HT1080 (cell line): ENCODE results near the gene BRD3. TPM values are rescaled to one million over a fixed set of nuclear protein-coding genes. Genes with fewer than 3 reads are reported as not detected.

Source experiments
- DNase-seq: peaks from one replicate; pipeline ENCODE4 v3.0.0-alpha.2; 2015; ENCODE audit warnings: low read depth
- total RNA-seq: library from RNA; depleted of rRNA; stranded (reverse); fragments of >200 nt; shearing (Covaris generic); gene quantifications from 2 replicates; pipeline ENCODE4 v1.2.3, GENCODE V29; 2014

Gene BRD3
- total RNA-seq, 1 experiment from 2014 or later = 10.1 TPM

DNA sequence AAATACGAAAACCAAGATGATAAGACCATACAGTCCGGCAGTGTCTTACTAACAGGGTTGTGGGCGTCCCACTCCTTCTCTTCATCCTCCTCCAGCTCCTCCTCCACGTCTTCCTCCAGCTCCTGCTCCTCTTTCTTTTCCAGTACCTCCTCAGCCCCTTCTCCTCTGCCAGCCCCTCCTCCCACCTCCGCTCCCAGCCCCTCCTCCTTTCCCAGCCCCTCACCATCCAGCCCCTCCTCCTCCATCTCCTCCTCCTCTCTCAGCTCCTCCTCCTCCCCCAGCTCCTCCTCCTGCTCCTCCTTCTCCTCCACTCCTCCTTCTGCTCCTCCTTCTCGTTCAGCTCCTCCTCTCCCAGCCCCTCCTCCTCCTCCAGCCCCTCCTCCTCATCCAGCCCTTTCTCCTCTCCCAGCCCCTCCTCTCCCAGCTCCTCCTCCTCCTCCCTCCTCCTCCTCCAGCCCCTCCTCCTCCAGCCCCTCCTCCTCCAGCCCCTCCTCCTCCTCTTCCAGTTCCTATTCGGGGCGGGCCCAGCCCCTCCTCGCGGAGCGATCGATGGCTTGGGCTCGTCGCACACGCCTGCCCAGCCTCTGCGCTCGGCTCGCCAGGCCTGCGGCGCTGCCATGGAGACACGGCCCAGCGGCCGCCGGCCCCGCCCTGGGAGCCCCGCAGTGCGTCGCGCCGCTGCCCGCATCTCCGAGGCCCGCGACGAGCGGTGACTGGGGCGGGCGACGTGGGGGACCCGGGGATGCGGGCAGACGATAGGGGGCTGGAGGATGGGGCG lies 42.8 kb downstream of the BRD3 start, which contains the start of gene BRD3OS:
TSS of gene BRD3OS (plus strand) at position 654 of the 778 bp plus-strand sequence. CDS start 1,267 bp downstream, outside the sequence.
- peak; percentile 95 for DNase-seq

DNA sequence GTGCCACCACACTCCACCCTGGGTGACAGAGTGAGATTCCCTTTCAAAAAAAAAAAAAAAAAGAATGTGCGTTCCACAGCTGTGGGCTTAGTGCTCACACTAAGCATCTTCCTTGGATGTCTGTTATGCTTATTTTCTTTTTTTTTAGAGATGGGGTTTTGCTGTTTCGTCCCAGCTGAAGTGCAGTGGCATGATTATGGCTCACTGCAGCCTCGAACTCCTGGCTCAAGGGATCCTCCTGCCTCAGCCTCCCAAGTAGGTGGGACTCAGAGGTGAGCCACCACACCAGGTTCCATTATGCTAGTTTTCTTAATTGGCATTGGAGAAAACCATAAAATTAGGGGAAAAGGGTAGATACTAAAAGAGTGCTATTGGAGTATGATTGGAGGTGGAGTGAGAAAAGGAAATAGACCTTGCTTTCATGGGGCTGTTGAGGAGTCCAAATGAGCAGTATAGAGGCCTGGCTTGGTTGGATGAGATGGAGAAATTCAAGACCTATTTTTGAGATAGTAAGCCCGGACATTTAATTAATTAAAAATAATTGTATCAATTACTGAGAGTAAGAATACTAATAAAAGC lies 43.5 kb downstream of the BRD3 start:
- no peak for DNase-seq

DNA sequence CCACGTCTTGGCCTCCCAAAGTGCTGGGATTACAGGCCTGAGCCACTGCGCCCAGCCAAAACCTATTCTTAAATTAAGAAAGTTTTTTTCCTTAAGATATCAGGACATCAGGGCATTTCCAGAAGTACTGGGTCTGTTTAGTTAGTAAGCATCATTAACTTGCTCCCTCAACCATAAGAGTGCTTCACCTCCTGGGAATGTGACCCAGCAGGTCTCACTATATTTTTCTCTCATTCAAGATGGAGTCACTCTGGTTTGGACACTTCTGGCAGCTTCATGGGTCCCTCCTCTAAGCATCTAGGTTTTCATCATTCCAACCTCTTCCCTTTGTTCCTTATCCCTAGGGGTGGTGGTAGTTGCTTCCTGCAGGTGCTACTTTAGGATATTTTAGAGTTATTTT lies 52.9 kb downstream of the BRD3 start:
- no peak for DNase-seq

DNA sequence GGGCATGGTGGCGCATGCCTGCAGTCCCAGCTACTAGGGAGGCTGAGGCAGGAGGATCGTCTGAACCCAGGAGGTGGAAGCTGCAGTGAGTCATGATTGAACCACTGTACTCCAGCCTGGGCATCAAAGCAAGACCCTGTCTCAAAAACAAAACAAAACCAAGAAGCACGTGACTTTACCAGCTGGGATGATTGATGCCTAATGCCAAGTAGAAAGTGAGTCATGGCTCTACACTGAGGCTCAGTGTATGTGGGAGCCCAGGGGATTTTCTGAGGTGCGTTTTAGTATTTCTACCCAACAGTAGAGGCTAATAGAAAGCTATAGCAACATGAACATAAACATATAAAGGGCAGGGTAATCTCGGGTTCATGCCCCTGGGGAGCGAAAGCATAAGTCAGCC lies 56.4 kb downstream of the BRD3 start:
- DNase-seq = peak; percentile 15

DNA sequence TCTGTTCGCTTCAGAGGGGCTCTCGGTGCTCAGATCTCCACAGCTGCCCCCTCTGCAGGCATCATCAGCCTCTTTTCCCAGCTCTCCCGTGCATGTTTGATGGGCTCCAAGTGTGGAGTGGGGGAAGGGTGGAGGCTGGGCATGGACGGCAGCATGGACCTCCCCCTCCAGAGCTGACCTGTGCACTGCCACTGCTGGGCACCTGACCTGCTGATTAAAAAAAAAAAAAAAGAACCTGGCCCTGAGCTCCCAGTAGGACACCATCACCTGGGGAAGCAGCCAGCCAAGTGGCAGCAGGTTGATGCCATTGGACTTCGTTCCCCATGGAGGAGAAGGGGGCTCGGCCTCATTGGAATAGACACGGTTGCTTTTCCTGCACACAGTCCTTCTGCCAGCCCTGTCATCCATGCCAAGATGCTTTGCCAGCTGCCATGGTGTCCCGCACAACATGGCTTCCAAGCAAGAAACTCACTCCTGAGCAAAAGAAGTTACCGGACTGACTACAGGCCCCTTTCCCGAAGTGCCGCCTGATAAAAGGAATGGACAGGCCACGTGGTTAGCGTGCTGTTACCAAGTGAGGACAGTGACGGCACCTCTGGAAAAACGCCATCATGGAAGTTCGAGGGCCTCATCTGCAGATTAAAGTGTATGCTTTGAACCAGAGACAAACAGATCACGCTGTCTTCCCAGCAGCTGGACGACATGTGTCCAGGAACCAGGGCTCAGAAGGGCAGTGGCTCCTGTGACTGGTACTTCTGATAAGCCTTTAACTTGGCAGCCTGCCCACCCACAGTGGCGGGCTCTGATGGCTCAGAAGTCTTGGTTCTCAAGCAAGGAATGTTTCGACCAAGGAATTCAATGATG lies 57.3 kb downstream of the BRD3 start:
- DNase-seq = no peak

DNA sequence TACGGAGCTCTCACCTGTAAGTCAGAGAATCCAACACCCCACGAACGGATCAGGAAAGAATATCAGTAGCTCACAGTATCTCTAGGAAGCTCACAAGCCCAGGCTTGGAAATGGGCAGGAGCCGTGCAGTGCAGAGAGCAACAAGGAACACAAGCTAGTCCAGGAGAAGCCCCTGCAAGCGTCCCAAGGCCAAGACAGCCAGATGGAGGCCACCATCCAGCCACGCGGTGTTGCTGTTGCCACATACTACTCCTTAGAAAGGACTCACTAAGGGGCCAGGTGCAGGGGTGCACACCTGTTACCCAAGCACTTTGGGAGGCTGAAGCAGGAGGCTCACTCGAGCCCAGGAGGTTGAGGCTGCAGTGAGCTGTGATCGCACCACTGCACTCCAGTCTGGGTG lies 60.3 kb downstream of the BRD3 start:
- DNase-seq = no peak

DNA sequence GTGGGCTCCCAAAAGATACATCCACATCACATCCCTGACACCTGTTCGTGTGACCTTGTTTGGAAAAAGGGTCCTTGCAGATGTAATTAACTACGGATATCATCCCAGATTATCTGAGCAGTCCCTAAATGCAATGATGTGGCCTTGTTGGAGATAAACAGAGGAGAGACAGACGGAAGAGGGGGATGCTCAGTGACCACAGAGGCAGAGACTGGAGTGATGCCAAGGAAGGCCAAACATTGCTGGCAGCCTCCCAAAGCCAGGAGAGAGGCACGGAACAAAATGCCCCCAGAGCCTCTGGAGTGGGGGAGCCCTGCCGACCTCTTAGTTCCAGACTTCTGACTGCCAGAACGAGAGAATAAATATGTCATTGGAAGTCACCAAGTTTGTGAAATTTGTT lies 60.7 kb downstream of the BRD3 start:
- no peak for DNase-seq

DNA sequence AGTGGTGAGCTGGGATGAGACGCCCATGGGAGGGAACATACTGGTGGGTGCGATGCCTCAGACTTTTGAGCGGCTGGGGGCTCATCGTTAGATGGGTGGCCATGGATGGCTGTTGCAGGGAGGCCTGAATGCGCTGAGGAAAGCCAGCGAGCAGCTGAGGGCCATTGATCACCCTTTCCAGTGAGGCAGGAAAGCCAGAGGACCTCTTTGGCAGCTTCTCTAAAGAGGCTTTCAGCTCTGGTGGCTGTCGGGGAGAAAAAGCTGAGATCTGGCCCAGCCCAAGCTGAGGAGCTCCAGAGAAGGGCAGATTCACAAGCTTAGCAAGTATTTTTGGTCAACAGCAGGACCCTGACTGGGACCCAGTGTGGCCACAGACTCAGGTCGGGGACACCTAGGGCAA lies 62.4 kb downstream of the BRD3 start:
- DNase-seq = no peak

DNA sequence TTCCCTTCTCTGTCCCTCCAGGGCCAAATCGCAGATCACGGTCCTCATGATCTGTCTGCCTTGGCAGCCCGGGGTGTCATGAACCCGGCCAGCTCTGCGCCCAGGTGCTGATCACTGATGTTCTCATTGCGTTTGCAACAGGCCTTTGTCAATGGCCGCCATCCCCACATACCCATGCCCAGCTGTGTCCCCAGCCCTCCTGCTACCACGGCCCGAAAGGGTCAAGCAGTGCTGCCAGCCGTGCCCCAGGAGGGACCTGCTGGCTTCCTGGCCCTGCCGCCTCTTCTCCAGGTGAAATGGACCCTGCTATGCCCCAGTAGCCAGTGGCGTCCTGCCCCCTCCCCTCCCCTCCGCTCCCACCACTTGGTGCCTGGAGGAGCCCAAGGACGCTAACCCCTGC lies 62.9 kb downstream of the BRD3 start:
- DNase-seq = no peak

DNA sequence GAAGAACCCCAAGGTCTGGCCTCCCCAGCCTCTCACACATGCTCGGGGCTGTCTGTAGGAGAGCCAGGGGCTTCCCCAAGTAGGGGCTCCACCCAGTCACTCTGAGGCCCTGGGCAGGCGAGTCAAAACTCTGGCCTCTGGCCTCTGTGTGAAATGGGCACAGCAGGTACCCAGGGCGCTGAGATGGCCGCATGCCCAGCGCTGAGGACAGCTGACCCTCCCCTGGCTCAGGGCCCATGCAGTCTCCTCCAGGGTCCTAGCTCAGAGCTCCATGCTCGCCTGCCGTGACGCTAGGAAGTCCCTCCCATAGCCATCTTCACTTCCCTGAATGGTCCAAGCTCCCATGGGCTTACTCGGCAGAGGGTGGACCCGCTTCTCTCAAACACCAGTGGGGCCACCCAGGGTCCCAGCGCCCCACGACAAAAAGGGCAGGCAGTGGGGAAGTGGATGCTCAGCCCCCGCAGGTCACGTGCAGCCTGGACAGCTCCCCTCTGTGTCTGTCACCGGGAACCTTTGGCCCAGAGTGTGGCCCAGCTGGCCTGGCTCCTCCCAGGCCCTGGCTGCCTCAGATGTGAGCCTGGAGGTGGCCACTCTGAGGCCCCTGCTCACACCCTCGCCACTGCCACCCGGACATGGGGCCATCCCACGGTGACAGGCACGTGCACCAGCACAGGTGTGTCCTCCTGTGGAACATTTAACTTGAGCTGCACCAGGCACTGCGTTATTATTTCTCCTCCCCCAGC lies 63.5 kb downstream of the BRD3 start:
- no peak for DNase-seq

DNA sequence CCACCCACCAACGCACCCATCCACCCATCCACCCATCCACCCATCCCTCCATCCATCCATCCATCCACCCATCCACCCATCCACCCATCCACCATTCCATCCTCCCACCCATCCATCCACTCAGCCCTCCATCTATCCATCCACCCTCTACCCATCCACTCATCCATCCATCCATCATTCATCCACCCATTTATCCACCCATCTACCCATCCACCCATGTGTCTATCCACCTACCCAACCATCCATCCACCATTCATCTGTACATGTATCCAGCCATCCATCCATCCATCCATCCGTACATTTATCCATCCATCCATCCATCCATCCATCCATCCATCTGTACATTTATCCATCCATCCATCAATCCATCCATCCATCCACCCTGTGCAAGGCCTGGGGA lies 64.6 kb downstream of the BRD3 start:
- DNase-seq = no peak

DNA sequence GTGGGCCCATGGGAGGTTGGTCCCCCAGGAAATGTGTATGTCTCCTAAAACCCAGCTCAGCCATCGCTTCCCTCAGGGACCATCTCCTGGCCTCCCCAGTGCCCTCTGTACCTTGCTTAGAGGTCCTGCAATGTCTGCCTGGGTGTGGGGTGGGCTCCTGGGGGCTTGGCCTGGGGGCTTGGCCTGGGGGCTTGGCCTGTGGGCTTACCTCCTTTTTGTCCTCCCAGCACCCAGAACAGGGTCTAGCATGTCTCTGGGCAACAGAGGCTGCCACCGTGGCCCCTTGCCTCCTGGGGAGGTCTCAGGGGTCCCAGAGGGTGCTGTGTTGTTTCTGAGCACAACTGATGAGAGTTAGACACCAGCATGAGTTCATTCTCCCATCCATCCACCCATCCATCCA lies 65.0 kb downstream of the BRD3 start:
- DNase-seq = no peak

DNA sequence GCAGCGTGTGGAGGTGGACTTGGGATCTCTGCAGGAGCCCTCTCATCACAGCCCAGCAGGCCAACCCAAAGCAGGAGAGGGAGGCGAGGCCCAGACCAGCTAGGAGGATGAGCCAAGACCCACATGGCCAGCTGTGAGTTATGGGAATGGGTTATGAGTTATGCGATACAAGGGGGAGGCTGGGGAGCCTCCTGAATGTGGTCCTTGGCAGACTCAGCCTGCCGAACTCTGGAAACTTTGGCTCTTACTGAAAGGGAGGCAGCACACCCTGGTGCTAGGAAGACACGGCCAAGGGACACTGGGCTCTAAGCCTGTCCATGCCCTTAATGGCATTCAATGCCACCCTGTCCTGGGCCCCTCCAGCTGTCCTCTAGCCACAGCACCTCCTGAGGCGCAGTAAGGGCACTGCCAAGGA lies 68.0 kb downstream of the BRD3 start:
- DNase-seq = no peak

DNA sequence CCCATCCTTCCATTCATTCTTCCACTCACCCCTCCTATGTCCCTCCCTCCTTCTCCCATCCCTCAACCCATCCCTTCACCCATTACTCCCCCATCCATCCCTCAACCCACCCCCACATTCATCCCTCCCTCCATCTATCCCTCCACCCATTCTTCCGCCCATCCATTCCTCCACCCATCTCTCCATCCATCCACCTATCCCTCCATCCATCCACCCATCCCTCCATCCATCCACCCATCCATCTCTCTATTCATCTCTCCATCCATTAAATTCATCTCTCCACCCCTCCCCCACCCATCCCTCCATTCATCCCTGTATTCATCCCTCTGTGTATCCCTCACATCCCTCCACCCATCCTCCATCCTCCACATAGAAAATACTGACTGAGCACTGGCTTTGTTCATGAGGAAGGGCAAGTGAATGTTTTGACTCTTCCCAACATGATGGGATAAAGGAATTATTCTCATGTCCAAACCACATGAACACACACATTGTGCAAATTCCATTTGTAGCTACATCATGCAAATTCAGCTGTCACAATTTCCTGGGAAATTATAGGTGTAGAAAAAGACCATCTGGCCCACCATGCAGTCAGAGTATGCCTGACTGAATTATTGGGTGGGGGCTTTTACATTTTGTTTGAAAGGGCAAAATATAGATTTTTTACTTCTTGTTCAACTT lies 68.8 kb downstream of the BRD3 start:
- DNase-seq = no peak

DNA sequence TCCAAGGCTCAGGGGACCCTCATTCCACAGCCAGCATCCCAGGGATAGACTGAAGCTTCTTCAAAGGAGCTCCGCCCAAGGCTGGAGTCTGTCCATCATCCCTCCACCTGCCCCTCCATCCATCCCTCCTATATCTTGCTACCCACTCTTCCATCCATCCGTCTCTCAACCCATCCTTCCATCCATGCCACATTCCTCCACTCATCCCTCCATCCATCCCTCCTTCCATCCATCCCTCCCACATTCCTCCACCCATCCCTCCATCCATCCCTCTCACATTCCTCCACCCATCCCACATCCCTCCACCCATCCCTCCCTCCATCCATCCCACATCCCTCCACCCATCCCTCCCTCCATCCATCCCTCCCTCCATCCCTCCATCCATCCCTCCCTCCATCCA lies 70.2 kb downstream of the BRD3 start:
- DNase-seq = no peak

DNA sequence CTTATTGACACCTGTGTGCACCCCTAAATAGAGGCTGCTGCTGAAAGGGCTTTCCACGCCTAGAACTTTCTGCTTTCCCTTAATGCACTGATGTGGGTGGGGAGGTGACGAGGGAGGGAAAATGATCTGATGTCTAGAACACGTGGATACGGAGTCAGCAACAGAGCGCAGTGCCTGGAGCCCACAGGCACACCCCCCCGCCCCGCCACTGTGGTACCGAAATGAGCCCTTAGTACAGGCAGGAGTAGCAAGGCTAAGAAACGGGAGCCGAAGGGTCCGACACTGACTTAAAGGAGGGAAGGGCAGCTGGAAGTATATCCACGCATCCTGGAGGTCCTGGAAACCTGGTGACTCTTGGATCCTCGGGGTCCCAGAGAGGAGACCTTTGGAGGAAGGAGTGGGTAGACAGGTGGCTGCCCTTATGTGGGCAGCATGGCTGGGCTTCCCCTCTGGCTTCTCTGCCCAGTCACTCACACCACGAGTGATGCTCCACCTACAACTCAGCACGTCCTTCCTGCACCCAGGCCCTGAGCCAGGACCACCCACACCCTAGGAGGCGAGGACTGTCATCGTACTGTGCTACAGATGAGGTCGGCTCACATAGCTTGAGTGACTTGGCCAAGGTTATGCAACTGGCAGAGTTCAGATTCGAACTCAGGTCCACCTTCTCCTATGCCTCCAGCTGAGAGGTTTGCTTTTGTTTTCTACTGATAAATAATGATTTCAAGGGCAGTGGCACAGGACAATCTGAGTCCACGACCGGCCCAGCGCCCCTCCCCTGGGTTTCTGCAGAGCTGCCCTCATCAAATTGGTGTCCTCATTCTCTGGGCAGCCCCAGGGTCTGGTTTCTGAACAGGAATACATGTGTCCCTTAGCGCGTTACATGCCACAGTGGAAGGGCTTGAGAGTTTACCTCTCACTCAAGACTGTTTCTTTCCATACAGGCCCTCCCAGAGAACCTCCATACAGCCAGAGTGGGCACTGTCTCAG lies 71.0 kb downstream of the BRD3 start:
- DNase-seq = no peak

DNA sequence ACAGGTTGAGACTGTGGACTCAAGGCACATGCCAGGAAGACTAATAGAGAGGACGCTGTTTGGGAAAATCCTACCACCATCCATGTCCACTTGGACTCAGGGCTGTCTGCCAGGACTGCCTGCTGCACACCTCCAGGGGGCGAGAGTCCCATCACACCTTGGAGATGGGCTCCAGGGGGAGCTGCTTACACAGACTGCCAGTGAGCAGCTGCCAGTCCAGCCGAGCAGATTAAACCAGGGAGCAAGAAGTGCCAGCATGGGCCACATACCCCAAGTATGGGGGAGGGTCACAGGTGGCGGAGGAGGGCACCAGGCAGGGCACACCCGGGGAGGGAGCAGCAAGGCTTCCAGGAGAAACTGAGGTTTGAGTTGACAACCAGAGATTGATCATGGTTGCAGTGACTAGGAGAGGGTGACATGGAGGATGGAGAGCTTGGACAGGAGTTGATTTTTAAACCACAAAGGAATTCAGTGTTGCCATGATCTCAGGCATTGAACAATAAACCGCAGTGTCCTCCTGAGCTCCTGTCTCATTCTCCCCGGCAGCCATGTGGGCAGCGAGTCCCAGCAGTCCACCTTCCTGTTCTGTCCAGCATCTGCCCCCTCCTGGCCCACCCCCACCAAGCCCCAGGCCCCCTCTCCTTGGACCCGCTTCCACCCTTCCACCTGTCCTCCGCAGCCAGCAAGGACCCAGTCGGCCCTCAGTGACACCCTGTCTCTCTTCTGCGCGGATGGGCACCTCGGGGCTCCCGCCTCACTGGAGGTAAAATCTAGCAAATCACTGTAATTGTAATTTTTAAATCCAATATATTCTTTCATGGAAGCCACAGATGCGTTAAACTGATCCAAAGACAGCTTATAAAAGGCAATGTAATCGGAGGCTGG lies 72.6 kb downstream of the BRD3 start:
- DNase-seq = peak; percentile 56

DNA sequence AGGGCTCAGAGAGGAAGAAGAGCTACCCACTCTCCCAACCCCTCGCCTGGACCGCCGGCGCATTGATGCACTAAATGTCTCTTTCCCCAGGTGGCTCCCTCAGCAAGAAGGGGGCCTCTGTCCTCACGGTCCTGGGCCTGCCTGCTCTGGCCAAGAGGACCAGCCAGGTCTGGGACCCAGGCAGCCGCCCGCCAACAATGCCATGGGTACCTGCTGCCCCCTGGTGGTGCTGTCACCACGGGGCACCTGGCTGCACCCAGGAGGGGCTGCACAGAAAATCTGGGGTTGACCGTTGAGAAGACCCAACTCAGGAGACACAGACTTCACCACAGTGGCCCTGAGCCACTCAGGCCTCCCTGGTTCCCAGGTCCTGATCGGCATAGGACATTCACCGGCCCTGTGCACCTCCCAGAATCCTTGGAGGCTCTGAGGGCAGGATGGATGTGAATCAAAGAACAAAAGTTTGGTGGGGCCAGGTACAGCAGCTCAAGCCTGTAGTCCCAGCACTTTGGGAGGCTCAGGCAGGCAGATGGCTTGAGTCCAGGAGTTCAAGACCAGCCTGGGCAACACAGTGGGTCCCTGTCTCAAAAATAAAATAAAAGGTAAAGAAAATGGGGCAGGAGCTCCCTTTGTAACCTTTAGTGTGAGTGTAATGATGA lies 73.3 kb downstream of the BRD3 start:
- peak; percentile 60 for DNase-seq
